NCI-H526 treated with DMSO at 0.1 percent for 48 hours (cell line): Measurements from ENCODE around the gene YAP1.
A peak's percentile ranks its signal among the peaks of the same experiment; 100 is the strongest.

Experiments
- DNase-seq: peaks from one replicate; lab custom pipeline; 2025; lab: John Stamatoyannopoulos, UW

YAP1 gene

GRCh38 chr11:102279641-102280170 is 169.5 kb downstream of the YAP1 start:
- peak; percentile 79 for DNase-seq

GRCh38 chr11:102280245-102280833 is 170.1 kb downstream of the YAP1 start:
- peak; percentile 91 for DNase-seq
